Hepatocyte (in vitro differentiated cells): ENCODE results near the gene ZFYVE9. TPM values are rescaled to one million over a fixed set of nuclear protein-coding genes. Genes with fewer than 3 reads are reported as not detected.

Source experiments
- DNase-seq: peaks from one replicate; pipeline ENCODE4 v3.0.0-alpha.2; 2016; ENCODE audit warnings: low spot score
- H2AFZ ChIP-seq: fragments of 200-600 bp; sonication (generic); 2 replicates; pipeline ENCODE4 v1.6.0; 2016; ENCODE audit warnings: antibody characterized with exemption, mild to moderate bottlenecking
- H3K27ac ChIP-seq: fragments of 200-600 bp; sonication (generic); 2 replicates; pipeline ENCODE4 v1.5.1; 2016; ENCODE audit warnings: mild to moderate bottlenecking
- H3K27me3 ChIP-seq: fragments of 200-600 bp; sonication (generic); 2 replicates; pipeline ENCODE4 v1.6.1; 2016
- H3K36me3 ChIP-seq: fragments of 200-600 bp; sonication (generic); replicated peaks from 2 replicates; pipeline ENCODE4 v1.5.1; 2016; ENCODE audit warnings: low read depth; ENCODE audit not compliant: insufficient read depth
- H3K4me1 ChIP-seq: fragments of 200-600 bp; sonication (generic); 2 replicates; pipeline ENCODE4 v1.5.1; 2016; ENCODE audit warnings: mild to moderate bottlenecking, moderate library complexity; ENCODE audit not compliant: insufficient read depth
- H3K4me2 ChIP-seq: fragments of 200-600 bp; sonication (generic); 2 replicates; pipeline ENCODE4 v1.6.0; 2016
- H3K4me3 ChIP-seq: fragments of 200-600 bp; sonication (generic); 2 replicates; pipeline ENCODE4 v1.5.1; 2016; ENCODE audit warnings: mild to moderate bottlenecking
- H3K79me2 ChIP-seq: fragments of 200-600 bp; sonication (generic); 2 replicates; pipeline ENCODE4 v1.6.0; 2017; ENCODE audit warnings: mild to moderate bottlenecking
- H3K9me2 ChIP-seq: fragments of 200-600 bp; sonication (generic); replicated peaks from 2 replicates; pipeline ENCODE4 v1.6.0; 2017; ENCODE audit warnings: mild to moderate bottlenecking; ENCODE audit not compliant: insufficient read depth
- H3K9me3 ChIP-seq: fragments of 200-600 bp; sonication (generic); 2 replicates; pipeline ENCODE4 v1.5.1; 2016; ENCODE audit warnings: low read depth, mild to moderate bottlenecking
- H4K20me1 ChIP-seq: fragments of 200-600 bp; sonication (generic); 2 replicates; pipeline ENCODE4 v1.6.0; 2016; ENCODE audit warnings: mild to moderate bottlenecking; ENCODE audit not compliant: insufficient read depth, poor library complexity, severe bottlenecking
- CTCF ChIP-seq: fragments of 200-600 bp; sonication (generic); IDR thresholded peaks from 2 replicates; pipeline ENCODE4 v1.5.1; 2016; ENCODE audit warnings: antibody characterized with exemption, mild to moderate bottlenecking; ENCODE audit not compliant: poor library complexity
- EZH2 ChIP-seq: fragments of 200-600 bp; sonication (generic); IDR thresholded peaks from 2 replicates; pipeline ENCODE4 v1.6.1; 2016; ENCODE audit warnings: antibody characterized with exemption, mild to moderate bottlenecking, borderline replicate concordance
- EZH2phosphoT487 ChIP-seq: fragments of 200-600 bp; sonication (generic); IDR thresholded peaks from one replicate; pipeline ENCODE4 v1.6.1; 2018; ENCODE audit warnings: antibody characterized with exemption, mild to moderate bottlenecking, low read depth, moderate library complexity; ENCODE audit not compliant: unreplicated experiment, severe bottlenecking
- WGBS: methylation state at CpG from one replicate; pipeline ENCODE4 v1.1.6; 2016; ENCODE audit warnings: low lambda C conversion rate; ENCODE audit errors: missing lambda C conversion rate; 5-methylcytosine and 5-hydroxymethylcytosine counted together
- polyA plus RNA-seq: library from polyadenylated mRNA; unstranded; fragments of >200 nt; fragmentation: Nextera tagmentation; extraction: Ambion mirVana; gene quantifications from 2 replicates; pipeline ENCODE4 v1.2.1, GENCODE V29; 2016
- total RNA-seq: library from RNA; depleted of rRNA; stranded (reverse); fragments of >200 nt; gene quantifications from 2 replicates; pipeline ENCODE4 v1.2.3, GENCODE V29; 2014

The ZFYVE9 gene
- total and polyA plus RNA-seq, 2 experiments from 2014 or later: 4.6 to 29.0 TPM

DNA sequence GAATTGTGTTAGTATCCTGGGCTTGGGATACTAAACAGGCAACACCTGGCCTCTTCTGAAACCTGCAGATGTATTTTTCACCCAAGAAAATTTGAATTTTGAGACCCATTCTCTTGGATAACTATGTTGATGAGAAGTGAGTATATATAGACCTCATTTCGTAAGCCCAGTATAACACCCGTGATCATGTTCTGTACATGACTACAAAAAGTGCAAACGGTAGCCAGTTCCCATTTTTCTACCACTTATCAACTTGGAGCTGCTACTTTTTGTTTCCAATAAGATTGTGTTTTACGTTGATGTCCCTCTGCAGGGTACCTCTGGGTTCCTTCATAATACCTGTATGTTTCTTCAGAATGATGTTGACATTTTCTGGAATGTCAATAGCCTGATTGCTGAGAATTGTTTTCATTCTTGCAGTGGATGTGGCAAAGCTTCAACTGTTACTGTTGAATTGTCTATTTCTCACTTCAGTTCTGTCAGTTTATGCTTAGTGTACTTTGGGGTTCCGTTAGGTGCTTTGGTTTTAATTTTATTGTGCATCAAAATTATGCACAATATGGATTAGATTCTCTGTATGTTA lies 48.1 kb downstream of the ZFYVE9 start:
- Histone ChIP-seq H3K4me3 (no peak overlapping the region), H3K9me3 (no peaks in the 10 kb centered on the region), H3K4me2 (no peak overlapping the region), H3K9me2 (no peaks in the 10 kb centered on the region), H3K4me1 (peaks cover 7% of the 10 kb centered on the region), H2AFZ (no peak overlapping the region), H3K36me3 (no peaks in the 10 kb centered on the region), H3K79me2 (peaks cover 44% of the 10 kb centered on the region), H3K27ac (no peak overlapping the region), H4K20me1 (peaks cover 3% of the 10 kb centered on the region), H3K27me3 (no peaks in the 10 kb centered on the region)
- TF ChIP-seq CTCF: no peak
- no peak for TF ChIP-seq EZH2phosphoT487
- TF ChIP-seq EZH2: no peak
- no peak for DNase-seq
- WGBS: 90% methylated on average over 5 of the region's 5 CpGs

- TF ChIP-seq EZH2phosphoT487 (no peak), EZH2 (no peak), CTCF (no peak)
- no peak overlapping the region for H3K4me2 ChIP-seq
- no peaks in the 10 kb centered on the region for H3K9me2 ChIP-seq
- peaks cover 3% of the 10 kb centered on the region for H4K20me1 ChIP-seq
- DNase-seq: no peak
- H2AFZ ChIP-seq: no peak overlapping the region
- H3K36me3 ChIP-seq: no peaks in the 10 kb centered on the region
- WGBS: 71% methylated on average over 4 of the region's 4 CpGs
- H3K27ac ChIP-seq: no peak overlapping the region
- H3K9me3 ChIP-seq: no peaks in the 10 kb centered on the region
- H3K4me1 ChIP-seq: peaks cover 7% of the 10 kb centered on the region
- no peak overlapping the region for H3K4me3 ChIP-seq
- no peaks in the 10 kb centered on the region for H3K27me3 ChIP-seq
- H3K79me2 ChIP-seq: peaks cover 42% of the 10 kb centered on the region
These were observed 48.8 kb downstream of the ZFYVE9 start for GRCh38 chr1:52190500-52191252.

DNA sequence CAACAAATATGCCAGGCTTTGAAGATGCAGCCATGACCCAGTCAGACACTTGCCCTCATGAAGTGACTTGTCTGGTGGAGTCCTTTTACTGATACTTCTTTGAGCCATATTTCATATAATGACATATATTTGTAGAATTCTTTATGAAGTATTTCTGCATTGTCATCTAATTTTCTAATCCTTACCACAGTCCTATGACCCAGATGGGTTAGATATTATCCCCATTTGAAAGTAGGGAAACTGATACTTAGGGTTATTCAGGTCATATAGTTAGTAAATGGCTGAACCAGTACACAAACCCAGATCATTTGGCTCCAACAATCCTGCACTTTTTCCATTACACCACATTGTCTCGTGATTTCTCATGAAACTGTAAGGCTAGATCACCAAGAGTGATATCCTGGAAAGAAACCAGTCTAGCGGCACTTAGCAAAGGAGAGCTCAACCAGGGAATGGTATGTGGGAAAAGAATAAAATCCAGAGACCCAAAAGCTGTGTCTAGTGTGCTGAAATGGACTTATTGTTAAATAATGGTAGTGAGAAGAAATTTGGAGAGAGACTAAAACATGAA lies 49.6 kb downstream of the ZFYVE9 start:
- WGBS: 74% methylated on average over 2 of the region's 2 CpGs
- Histone ChIP-seq H3K9me3 (no peaks in the 10 kb centered on the region), H3K4me3 (no peak overlapping the region), H2AFZ (no peak overlapping the region), H3K27ac (no peak overlapping the region), H3K4me2 (no peak overlapping the region), H4K20me1 (peaks cover 3% of the 10 kb centered on the region), H3K36me3 (no peaks in the 10 kb centered on the region), H3K9me2 (no peaks in the 10 kb centered on the region), H3K4me1 (peaks cover 7% of the 10 kb centered on the region), H3K79me2 (peaks cover 40% of the 10 kb centered on the region), H3K27me3 (no peaks in the 10 kb centered on the region)
- DNase-seq: no peak
- no peak for TF ChIP-seq EZH2
- TF ChIP-seq CTCF: no peak
- TF ChIP-seq EZH2phosphoT487: no peak
